ENCODE results near the gene PPM1E. TPM values are rescaled to one million over a fixed set of nuclear protein-coding genes. Genes with fewer than 3 reads are reported as not detected.
"Not testable (repeated sequence)": the region's sequence is repeated elsewhere in the genome, so short reads cannot be mapped to it uniquely, and the experiment has no call there.

PPM1E gene
- polyA plus RNA-seq, 1 donor from 2014 or later: 39.5 TPM

DNA sequence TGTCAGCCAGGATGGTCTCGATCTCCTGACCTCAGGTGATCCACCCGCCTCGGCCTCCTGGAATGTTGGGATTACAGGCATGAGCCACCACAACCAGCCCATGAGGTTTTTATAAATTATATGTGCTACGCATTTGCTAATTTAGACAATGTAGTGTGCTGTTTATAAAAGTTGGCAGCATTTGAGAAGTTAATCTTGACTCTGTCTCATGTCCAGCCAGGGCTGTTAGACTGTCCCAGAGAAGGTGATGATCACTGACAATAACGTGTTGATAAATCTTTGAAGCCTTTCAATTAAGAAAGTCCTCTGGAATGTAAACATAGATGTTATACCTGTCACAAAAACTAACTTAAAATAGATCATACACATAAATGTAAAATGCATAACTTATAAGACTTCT is 82.0 kb downstream of the PPM1E start:
- no peak overlapping the region for H3K27ac ChIP-seq (ENCODE audit: low read length)
- no peak overlapping the region for H3K9ac ChIP-seq (ENCODE audit: low read length)
- H3K36me3 ChIP-seq (ENCODE audit: insufficient read depth, low read length): no peaks in the 10 kb centered on the region
- no peaks in the 10 kb centered on the region for H3K9me2 ChIP-seq (ENCODE audit: insufficient read depth, low read length)
- H2AFZ ChIP-seq (ENCODE audit: low read depth, low read length): no peak overlapping the region
- no peaks in the 10 kb centered on the region for H3K27me3 ChIP-seq (ENCODE audit: insufficient read depth, low read depth, low read length)
- TF ChIP-seq, protein P1, sequence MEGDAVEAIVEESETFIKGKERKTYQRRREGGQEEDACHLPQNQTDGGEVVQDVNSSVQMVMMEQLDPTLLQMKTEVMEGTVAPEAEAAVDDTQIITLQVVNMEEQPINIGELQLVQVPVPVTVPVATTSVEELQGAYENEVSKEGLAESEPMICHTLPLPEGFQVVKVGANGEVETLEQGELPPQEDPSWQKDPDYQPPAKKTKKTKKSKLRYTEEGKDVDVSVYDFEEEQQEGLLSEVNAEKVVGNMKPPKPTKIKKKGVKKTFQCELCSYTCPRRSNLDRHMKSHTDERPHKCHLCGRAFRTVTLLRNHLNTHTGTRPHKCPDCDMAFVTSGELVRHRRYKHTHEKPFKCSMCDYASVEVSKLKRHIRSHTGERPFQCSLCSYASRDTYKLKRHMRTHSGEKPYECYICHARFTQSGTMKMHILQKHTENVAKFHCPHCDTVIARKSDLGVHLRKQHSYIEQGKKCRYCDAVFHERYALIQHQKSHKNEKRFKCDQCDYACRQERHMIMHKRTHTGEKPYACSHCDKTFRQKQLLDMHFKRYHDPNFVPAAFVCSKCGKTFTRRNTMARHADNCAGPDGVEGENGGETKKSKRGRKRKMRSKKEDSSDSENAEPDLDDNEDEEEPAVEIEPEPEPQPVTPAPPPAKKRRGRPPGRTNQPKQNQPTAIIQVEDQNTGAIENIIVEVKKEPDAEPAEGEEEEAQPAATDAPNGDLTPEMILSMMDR (IDR thresholded peaks at IDR 0.05; ENCODE audit: poor library complexity, severe bottlenecking): no peak
- H4K20me1 ChIP-seq (ENCODE audit: insufficient read depth): no peaks in the 10 kb centered on the region
- no peaks in the 10 kb centered on the region for H3K9me3 ChIP-seq (ENCODE audit: low read length)
- H3K79me2 ChIP-seq (replicated peaks; ENCODE audit: insufficient read depth, low read length): peaks cover 6% of the 10 kb centered on the region
- no peaks in the 10 kb centered on the region for H3F3A ChIP-seq (ENCODE audit: insufficient read depth, low read length, poor library complexity, severe bottlenecking)
- no peak overlapping the region for H3K4me3 ChIP-seq (ENCODE audit: low read length)
- H3K4me2 ChIP-seq (ENCODE audit: low read length): no peak overlapping the region

DNA sequence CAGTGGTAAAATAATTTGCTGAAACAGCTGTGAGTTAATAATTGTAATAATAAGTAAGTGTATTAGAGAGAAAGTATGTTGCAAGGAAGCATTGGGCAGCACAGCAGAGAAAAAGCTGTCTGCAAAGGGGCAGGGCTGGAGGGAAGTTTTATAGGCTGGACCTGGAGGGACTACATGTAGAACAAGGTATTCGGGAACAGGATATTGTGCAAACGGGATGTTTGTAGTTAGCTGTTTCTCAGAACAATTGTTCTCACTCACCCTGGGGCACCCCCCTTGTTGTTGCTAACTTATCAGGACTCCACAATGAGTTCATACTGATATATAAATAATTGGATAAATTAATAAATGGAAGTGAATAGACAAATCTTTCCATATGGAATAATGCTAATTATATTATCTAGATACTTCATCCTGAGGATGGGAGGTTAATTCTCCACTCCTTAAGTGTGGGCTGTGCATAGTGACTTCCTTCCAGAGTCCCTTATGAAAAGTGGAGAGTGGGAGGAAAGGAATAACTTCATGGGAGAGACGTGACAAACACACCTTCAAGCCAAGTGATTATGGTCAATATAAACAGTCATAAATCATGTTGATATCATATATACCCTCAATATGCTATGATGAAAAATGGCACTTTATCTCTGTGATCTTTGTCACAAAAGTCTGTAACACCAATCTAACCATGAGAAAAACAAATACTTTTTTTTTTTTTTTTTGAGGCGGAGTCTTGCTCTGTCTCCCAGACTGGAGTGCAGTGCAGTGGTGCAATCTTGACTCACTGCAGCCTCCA is 85.4 kb downstream of the PPM1E start:
- Histone ChIP-seq H3K27ac (ENCODE audit: low read length) (no peak overlapping the region), H3K9ac (ENCODE audit: low read length) (no peak overlapping the region), H4K20me1 (ENCODE audit: insufficient read depth) (no peaks in the 10 kb centered on the region), H3K27me3 (ENCODE audit: insufficient read depth, low read depth, low read length) (no peaks in the 10 kb centered on the region), H2AFZ (ENCODE audit: low read depth, low read length) (no peak overlapping the region), H3K4me2 (ENCODE audit: low read length) (no peak overlapping the region), H3K79me2 (replicated peaks; ENCODE audit: insufficient read depth, low read length) (peaks cover 3% of the 10 kb centered on the region), H3K4me3 (ENCODE audit: low read length) (no peak overlapping the region), H3K36me3 (ENCODE audit: insufficient read depth, low read length) (no peaks in the 10 kb centered on the region), H3F3A (ENCODE audit: insufficient read depth, low read length, poor library complexity, severe bottlenecking) (no peaks in the 10 kb centered on the region), H3K9me3 (ENCODE audit: low read length) (no peaks in the 10 kb centered on the region), H3K9me2 (ENCODE audit: insufficient read depth, low read length) (no peaks in the 10 kb centered on the region)
- TF ChIP-seq EZH2 (IDR thresholded peaks at IDR 0.05; ENCODE audit: borderline replicate concordance, insufficient read depth, low read length, poor library complexity, severe bottlenecking) (no peak), RAD21 (conservative IDR thresholded peaks at IDR 0.05) (no peak), TAF1 (IDR thresholded peaks at IDR 0.05; ENCODE audit: low read depth) (no peak), SMC3 (conservative IDR thresholded peaks at IDR 0.05; ENCODE audit: poor library complexity) (no peak), EP300 (conservative IDR thresholded peaks at IDR 0.05; ENCODE audit: poor library complexity, severe bottlenecking) (no peak), MXI1 (conservative IDR thresholded peaks at IDR 0.05; ENCODE audit: poor library complexity, severe bottlenecking) (no peak), POLR2AphosphoS5 (IDR thresholded peaks at IDR 0.05) (no peak)
- TF ChIP-seq, protein P1 (IDR thresholded peaks at IDR 0.05; ENCODE audit: poor library complexity, severe bottlenecking): no peak
- TF ChIP-seq, protein P2, sequence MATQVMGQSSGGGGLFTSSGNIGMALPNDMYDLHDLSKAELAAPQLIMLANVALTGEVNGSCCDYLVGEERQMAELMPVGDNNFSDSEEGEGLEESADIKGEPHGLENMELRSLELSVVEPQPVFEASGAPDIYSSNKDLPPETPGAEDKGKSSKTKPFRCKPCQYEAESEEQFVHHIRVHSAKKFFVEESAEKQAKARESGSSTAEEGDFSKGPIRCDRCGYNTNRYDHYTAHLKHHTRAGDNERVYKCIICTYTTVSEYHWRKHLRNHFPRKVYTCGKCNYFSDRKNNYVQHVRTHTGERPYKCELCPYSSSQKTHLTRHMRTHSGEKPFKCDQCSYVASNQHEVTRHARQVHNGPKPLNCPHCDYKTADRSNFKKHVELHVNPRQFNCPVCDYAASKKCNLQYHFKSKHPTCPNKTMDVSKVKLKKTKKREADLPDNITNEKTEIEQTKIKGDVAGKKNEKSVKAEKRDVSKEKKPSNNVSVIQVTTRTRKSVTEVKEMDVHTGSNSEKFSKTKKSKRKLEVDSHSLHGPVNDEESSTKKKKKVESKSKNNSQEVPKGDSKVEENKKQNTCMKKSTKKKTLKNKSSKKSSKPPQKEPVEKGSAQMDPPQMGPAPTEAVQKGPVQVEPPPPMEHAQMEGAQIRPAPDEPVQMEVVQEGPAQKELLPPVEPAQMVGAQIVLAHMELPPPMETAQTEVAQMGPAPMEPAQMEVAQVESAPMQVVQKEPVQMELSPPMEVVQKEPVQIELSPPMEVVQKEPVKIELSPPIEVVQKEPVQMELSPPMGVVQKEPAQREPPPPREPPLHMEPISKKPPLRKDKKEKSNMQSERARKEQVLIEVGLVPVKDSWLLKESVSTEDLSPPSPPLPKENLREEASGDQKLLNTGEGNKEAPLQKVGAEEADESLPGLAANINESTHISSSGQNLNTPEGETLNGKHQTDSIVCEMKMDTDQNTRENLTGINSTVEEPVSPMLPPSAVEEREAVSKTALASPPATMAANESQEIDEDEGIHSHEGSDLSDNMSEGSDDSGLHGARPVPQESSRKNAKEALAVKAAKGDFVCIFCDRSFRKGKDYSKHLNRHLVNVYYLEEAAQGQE (IDR thresholded peaks at IDR 0.05; ENCODE audit: borderline replicate concordance): no peak

DNA sequence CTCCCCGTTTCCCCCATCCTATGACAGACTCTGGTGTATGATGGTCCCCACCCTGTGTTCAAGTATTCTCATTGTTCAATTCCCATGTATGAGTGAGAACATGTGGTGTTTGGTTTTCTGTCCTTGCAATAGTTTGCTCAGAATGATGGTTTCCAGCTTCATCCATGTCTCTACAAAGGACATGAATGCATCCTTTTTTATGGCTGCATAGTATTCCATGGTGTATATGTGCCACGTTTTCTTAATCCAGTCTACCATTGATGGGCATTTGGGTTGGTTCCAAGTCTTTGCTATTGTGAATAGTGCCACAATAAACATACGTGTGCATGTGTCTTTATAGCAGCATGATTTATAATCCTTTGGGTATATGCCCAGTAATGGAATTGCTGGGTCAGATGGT is 90.8 kb downstream of the PPM1E start:
- H3K79me2 ChIP-seq (replicated peaks; ENCODE audit: insufficient read depth, low read length); H3K9ac ChIP-seq (ENCODE audit: low read length); H3K27me3 ChIP-seq (ENCODE audit: insufficient read depth, low read depth, low read length); H3K9me3 ChIP-seq (ENCODE audit: low read length); H3K4me3 ChIP-seq (ENCODE audit: low read length); H4K20me1 ChIP-seq (ENCODE audit: insufficient read depth); H3K36me3 ChIP-seq (ENCODE audit: insufficient read depth, low read length); H3K4me2 ChIP-seq (ENCODE audit: low read length); H3K27ac ChIP-seq (ENCODE audit: low read length); H3K9me2 ChIP-seq (ENCODE audit: insufficient read depth, low read length); H2AFZ ChIP-seq (ENCODE audit: low read depth, low read length); H3F3A ChIP-seq (ENCODE audit: insufficient read depth, low read length, poor library complexity, severe bottlenecking): not testable (repeated sequence)

DNA sequence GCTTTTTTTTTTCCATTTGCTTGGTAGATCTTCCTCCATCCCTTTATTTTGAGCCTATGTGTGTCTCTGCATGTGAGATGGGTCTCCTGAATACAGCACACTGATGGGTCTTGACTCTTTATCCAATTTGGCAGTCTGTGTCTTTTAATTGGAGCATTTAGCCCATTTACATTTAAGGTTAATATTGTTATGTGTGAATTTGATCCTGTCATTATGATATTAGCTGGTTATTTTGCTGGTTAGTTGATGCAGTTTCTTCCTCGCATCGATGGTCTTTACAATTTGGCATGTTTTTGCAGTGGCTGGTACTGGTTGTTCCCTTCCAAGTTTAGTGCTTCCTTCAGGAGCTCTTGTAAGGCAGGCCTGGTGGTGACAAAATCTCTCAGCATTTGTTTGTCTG is 94.5 kb downstream of the PPM1E start:
- H3K9me2 ChIP-seq (ENCODE audit: insufficient read depth, low read length); H3K27ac ChIP-seq (ENCODE audit: low read length); H3K79me2 ChIP-seq (replicated peaks; ENCODE audit: insufficient read depth, low read length); H3K9ac ChIP-seq (ENCODE audit: low read length); H4K20me1 ChIP-seq (ENCODE audit: insufficient read depth); H2AFZ ChIP-seq (ENCODE audit: low read depth, low read length); H3K4me3 ChIP-seq (ENCODE audit: low read length); H3K36me3 ChIP-seq (ENCODE audit: insufficient read depth, low read length); H3F3A ChIP-seq (ENCODE audit: insufficient read depth, low read length, poor library complexity, severe bottlenecking); H3K27me3 ChIP-seq (ENCODE audit: insufficient read depth, low read depth, low read length); H3K4me2 ChIP-seq (ENCODE audit: low read length); H3K9me3 ChIP-seq (ENCODE audit: low read length): not testable (repeated sequence)
